Measurements from ENCODE around the gene IKZF3. TPM values are rescaled to one million over a fixed set of nuclear protein-coding genes. Genes with fewer than 3 reads are reported as not detected.

Gene IKZF3
- total RNA-seq, 1 donor from 2014 or later, result 0.34 TPM

DNA sequence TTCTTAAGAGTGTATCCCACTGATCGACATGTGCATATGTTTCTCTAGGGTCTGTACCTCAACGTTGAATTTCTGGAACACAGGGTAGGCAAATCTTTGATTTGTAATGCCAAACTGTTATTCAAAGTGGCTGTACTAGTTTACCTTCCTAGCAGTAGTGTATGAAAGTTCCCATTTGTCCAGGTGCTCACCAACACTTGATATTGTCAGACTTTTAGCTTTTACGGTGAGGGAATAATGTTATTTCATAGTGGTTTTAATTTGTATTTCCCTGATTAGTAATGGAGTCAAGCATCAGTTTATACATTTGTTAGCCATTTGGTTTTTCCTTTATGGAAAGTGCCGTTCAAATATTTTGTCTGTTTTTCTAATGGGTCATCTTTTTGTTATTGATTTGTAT is 34.0 kb upstream of the IKZF3 start:
- Histone ChIP-seq H3K36me3 (ENCODE audit: insufficient read depth, low read length) (no peaks in the 10 kb centered on the region), H3K4me1 (ENCODE audit: insufficient read depth, low read length) (no peaks in the 10 kb centered on the region), H3K4me2 (ENCODE audit: low read length) (no peak overlapping the region), H3K9me3 (ENCODE audit: insufficient read depth, low read depth, low read length) (no peaks in the 10 kb centered on the region), H4K20me1 (ENCODE audit: insufficient read depth, low read length) (no peaks in the 10 kb centered on the region), H3K27ac (ENCODE audit: low read depth, low read length) (no peak overlapping the region), H3K27me3 (ENCODE audit: insufficient read depth, low read length) (peaks cover 5% of the 10 kb centered on the region), H3K4me3 (ENCODE audit: insufficient read depth, low read depth, low read length) (no peak overlapping the region), H3K9ac (ENCODE audit: low read length) (no peak overlapping the region), H3K79me2 (ENCODE audit: insufficient read depth, low read length) (no peaks in the 10 kb centered on the region), H2AFZ (ENCODE audit: low read depth, low read length) (no peak overlapping the region)
- Mint-ChIP-seq H3K9me3 (ENCODE audit: unreplicated experiment) (no peaks in the 10 kb centered on the region), H3K27me3 (ENCODE audit: low read depth, unreplicated experiment) (peaks cover 6% of the 10 kb centered on the region), H3K4me3 (ENCODE audit: unreplicated experiment) (no peak overlapping the region), H3K36me3 (ENCODE audit: low read depth, unreplicated experiment) (no peaks in the 10 kb centered on the region), H3K27ac (ENCODE audit: unreplicated experiment) (no peak overlapping the region), H3K4me1 (ENCODE audit: low read depth, unreplicated experiment) (no peaks in the 10 kb centered on the region)
- FAIRE-seq (no peak), DNase-seq (ENCODE audit: low read depth) (no peak)
- no peak for TF ChIP-seq EZH2 (IDR thresholded peaks at IDR 0.05; ENCODE audit: insufficient read depth, low read length)
- TF ChIP-seq, protein P1, sequence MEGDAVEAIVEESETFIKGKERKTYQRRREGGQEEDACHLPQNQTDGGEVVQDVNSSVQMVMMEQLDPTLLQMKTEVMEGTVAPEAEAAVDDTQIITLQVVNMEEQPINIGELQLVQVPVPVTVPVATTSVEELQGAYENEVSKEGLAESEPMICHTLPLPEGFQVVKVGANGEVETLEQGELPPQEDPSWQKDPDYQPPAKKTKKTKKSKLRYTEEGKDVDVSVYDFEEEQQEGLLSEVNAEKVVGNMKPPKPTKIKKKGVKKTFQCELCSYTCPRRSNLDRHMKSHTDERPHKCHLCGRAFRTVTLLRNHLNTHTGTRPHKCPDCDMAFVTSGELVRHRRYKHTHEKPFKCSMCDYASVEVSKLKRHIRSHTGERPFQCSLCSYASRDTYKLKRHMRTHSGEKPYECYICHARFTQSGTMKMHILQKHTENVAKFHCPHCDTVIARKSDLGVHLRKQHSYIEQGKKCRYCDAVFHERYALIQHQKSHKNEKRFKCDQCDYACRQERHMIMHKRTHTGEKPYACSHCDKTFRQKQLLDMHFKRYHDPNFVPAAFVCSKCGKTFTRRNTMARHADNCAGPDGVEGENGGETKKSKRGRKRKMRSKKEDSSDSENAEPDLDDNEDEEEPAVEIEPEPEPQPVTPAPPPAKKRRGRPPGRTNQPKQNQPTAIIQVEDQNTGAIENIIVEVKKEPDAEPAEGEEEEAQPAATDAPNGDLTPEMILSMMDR (IDR thresholded peaks at IDR 0.05; ENCODE audit: insufficient read depth, low read depth, low read length), result no peak

DNA sequence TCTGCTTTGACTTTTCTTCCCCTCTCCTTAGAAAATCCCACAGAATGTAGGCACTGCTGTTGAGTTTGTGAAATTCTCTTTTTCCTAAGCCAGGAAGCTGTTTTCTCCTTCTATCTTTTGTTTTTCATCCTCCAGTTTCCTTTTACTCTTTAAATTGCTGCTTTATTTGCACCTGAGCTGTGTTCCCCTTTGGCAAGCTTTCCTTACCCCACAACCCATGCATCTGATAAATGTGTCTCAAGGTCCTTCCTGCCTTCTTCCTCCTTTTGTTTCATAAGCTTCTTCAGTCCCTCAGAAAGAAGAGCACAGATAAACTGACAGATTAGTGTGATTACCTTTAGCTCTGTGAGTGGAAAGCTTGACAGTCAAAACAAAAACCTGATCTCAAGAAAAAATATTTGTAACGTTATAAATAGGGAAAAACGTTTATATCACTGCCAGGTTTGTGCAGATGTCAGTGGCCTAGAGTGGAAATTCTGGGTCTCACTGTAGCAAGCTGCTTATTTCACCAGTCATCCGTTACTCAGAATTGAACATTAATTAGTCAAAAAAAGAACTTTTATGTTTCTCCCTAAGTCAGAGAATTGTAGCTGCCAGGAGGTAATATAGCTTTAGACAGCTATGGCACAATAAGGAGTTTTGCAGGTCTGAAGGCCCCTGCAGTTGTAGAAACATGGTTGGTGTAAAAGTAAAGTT is 30.7 kb upstream of the IKZF3 start:
- H3K27ac ChIP-seq (ENCODE audit: low read depth, low read length), result no peak overlapping the region
- Mint-ChIP-seq H3K4me1 (ENCODE audit: low read depth, unreplicated experiment) (no peaks in the 10 kb centered on the region), H3K36me3 (ENCODE audit: low read depth, unreplicated experiment) (no peaks in the 10 kb centered on the region), H3K9me3 (ENCODE audit: unreplicated experiment) (no peaks in the 10 kb centered on the region), H3K4me3 (ENCODE audit: unreplicated experiment) (no peak overlapping the region), H3K27ac (ENCODE audit: unreplicated experiment) (no peak overlapping the region), H3K27me3 (ENCODE audit: low read depth, unreplicated experiment) (peaks cover 18% of the 10 kb centered on the region)
- H2AFZ ChIP-seq (ENCODE audit: low read depth, low read length), result no peak overlapping the region
- H4K20me1 ChIP-seq (ENCODE audit: insufficient read depth, low read length), result no peaks in the 10 kb centered on the region
- no peak overlapping the region for H3K4me3 ChIP-seq (ENCODE audit: insufficient read depth, low read depth, low read length)
- H3K9ac ChIP-seq (ENCODE audit: low read length), result no peak overlapping the region
- FAIRE-seq, result no peak
- H3K4me2 ChIP-seq (ENCODE audit: low read length), result no peak overlapping the region
- no peak for DNase-seq (ENCODE audit: low read depth)
- no peaks in the 10 kb centered on the region for H3K79me2 ChIP-seq (ENCODE audit: insufficient read depth, low read length)
- H3K9me3 ChIP-seq (ENCODE audit: insufficient read depth, low read depth, low read length), result peaks cover 3% of the 10 kb centered on the region
- H3K27me3 ChIP-seq (ENCODE audit: insufficient read depth, low read length), result peaks cover 19% of the 10 kb centered on the region
- TF ChIP-seq EZH2 (IDR thresholded peaks at IDR 0.05; ENCODE audit: insufficient read depth, low read length), result no peak
- TF ChIP-seq, protein P1 (IDR thresholded peaks at IDR 0.05; ENCODE audit: insufficient read depth, low read depth, low read length), result no peak
- no peaks in the 10 kb centered on the region for H3K36me3 ChIP-seq (ENCODE audit: insufficient read depth, low read length)
- H3K4me1 ChIP-seq (ENCODE audit: insufficient read depth, low read length), result no peaks in the 10 kb centered on the region

GRCh38 chr17:39889200-39889599 is 25.1 kb upstream of the IKZF3 start:
- peaks cover 22% of the 10 kb centered on the region for H3K27me3 ChIP-seq (ENCODE audit: insufficient read depth, low read length)
- Mint-ChIP-seq H3K27me3 (ENCODE audit: low read depth, unreplicated experiment) (peaks cover 26% of the 10 kb centered on the region), H3K4me3 (ENCODE audit: unreplicated experiment) (no peak overlapping the region), H3K4me1 (ENCODE audit: low read depth, unreplicated experiment) (no peaks in the 10 kb centered on the region), H3K36me3 (ENCODE audit: low read depth, unreplicated experiment) (no peaks in the 10 kb centered on the region), H3K27ac (ENCODE audit: unreplicated experiment) (no peak overlapping the region), H3K9me3 (ENCODE audit: unreplicated experiment) (peaks cover 4% of the 10 kb centered on the region)
- no peak for DNase-seq (ENCODE audit: low read depth)
- H3K4me1 ChIP-seq (ENCODE audit: insufficient read depth, low read length), result no peaks in the 10 kb centered on the region
- H3K4me3 ChIP-seq (ENCODE audit: insufficient read depth, low read depth, low read length), result no peak overlapping the region
- FAIRE-seq, result no peak
- no peaks in the 10 kb centered on the region for H3K36me3 ChIP-seq (ENCODE audit: insufficient read depth, low read length)
- H2AFZ ChIP-seq (ENCODE audit: low read depth, low read length), result no peak overlapping the region
- no peak overlapping the region for H3K9ac ChIP-seq (ENCODE audit: low read length)
- H4K20me1 ChIP-seq (ENCODE audit: insufficient read depth, low read length), result no peaks in the 10 kb centered on the region
- no peaks in the 10 kb centered on the region for H3K79me2 ChIP-seq (ENCODE audit: insufficient read depth, low read length)
- H3K9me3 ChIP-seq (ENCODE audit: insufficient read depth, low read depth, low read length), result peaks cover 3% of the 10 kb centered on the region
- H3K4me2 ChIP-seq (ENCODE audit: low read length), result no peak overlapping the region
- TF ChIP-seq EZH2 (IDR thresholded peaks at IDR 0.05; ENCODE audit: insufficient read depth, low read length), result no peak
- TF ChIP-seq, protein P1 (IDR thresholded peaks at IDR 0.05; ENCODE audit: insufficient read depth, low read depth, low read length), result no peak
- H3K27ac ChIP-seq (ENCODE audit: low read depth, low read length), result no peak overlapping the region
